IPS-20b (cell line): ENCODE measurements around the gene AMACR.

Experiments
- H3K27ac ChIP-seq: one replicate; pipeline ENCODE4 v1.5.1; 2013; ENCODE audit warnings: low read length
- H3K27me3 ChIP-seq: 2 replicates; pipeline ENCODE4 v1.6.1; 2013; ENCODE audit warnings: mild to moderate bottlenecking, low read length, inconsistent platforms; ENCODE audit not compliant: insufficient read depth
- H3K36me3 ChIP-seq: 2 replicates; pipeline ENCODE4 v1.6.1; 2013; ENCODE audit warnings: low read depth, mild to moderate bottlenecking, inconsistent platforms, low read length, moderate library complexity; ENCODE audit not compliant: insufficient read depth
- H3K4me1 ChIP-seq: 2 replicates; pipeline ENCODE4 v1.6.1; 2013; ENCODE audit warnings: mild to moderate bottlenecking, control low read depth, inconsistent platforms, low read length, moderate library complexity; ENCODE audit not compliant: insufficient read depth
- H3K4me3 ChIP-seq: 2 replicates; pipeline ENCODE4 v1.5.1; 2013; ENCODE audit warnings: mild to moderate bottlenecking, low read length, inconsistent platforms
- H3K9ac ChIP-seq: 2 replicates; pipeline ENCODE4 v1.6.1; 2013; ENCODE audit warnings: low read depth, mild to moderate bottlenecking, inconsistent platforms, low read length, moderate library complexity
- H3K9me3 ChIP-seq: 2 replicates; pipeline ENCODE4 v1.6.1; 2013; ENCODE audit warnings: mild to moderate bottlenecking, low read depth, low read length, inconsistent platforms; ENCODE audit not compliant: insufficient read depth

The AMACR gene

DNA sequence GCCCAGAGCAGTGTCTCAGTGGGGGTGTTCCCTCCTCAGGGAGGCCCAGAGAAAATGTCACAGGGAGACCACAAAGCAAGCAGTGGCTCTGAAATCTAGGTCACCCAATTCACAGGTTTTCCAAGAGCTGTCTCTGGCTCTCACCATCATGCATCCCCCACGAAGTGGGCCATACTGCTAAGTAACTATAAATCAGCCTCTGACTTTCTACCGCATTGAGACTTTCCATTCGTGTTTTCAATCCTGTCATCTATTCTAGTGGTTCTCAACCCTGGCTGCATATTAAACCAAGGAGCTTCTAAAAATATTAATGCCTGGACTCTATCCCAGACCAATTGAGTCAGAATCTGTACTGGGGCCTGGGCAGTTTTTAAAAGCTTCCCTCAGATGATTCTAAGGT is 37.2 kb upstream of the AMACR start:
- Histone ChIP-seq H3K9me3 (no peaks in the 10 kb centered on the region), H3K4me3 (no peak overlapping the region), H3K27me3 (no peaks in the 10 kb centered on the region), H3K9ac (no peak overlapping the region), H3K36me3 (no peaks in the 10 kb centered on the region), H3K4me1 (no peaks in the 10 kb centered on the region), H3K27ac (no peak overlapping the region)

DNA sequence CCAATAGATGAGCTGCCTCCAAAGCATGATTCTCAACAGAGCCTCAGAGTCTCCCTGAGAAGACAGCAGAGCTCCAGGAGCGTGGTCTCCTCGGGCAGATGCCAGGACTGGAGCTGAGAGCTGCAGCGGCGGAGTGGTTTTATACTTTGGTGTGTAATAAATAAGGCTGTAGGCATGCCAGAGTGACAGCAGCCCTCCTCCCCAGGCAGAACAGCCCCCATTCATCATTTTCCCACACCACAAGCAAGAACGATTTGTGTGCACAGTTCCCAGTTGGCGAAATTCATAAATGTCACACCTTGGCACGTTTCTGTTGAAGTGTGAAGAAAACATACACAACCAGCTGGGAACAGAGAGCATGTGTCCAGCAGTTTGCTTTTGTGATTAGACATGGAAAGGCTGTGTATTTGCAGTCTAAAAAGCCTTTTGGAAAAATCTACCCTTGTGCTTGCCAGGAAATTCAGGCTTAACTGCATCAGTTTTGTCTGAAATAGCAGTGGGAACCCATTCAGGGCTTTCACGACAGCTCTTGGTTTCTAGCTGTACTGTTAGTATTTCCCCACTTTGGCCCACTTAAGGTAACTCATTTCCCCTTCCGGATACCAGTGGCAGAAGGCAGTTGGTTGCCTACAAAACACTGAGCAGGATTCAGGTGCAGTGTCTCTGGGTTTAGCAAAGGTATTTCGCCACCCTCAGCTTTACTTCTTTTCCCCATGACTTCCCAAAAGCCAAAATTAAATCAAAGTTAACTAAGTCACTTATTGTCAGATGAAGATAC is 35.4 kb upstream of the AMACR start, which contains the start of gene C1QTNF3:
Gene C1QTNF3 (minus strand): TSS at position 115 of the 778 bp plus-strand sequence. CDS start 88 bp downstream, at position 27.
- Histone ChIP-seq H3K9me3 (no peaks in the 10 kb centered on the region), H3K27me3 (no peaks in the 10 kb centered on the region), H3K36me3 (no peaks in the 10 kb centered on the region), H3K27ac (no peak within 1 kb of the TSS), H3K9ac (no peak within 1 kb of the TSS), H3K4me1 (peaks cover 5% of the 10 kb centered on the region; the same call in 1 of the 2 replicates), H3K4me3 (no peak within 1 kb of the TSS)

- H3K4me3 ChIP-seq = no peak overlapping the region
- no peaks in the 10 kb centered on the region for H3K9me3 ChIP-seq
- H3K36me3 ChIP-seq = no peaks in the 10 kb centered on the region
- H3K27me3 ChIP-seq = no peaks in the 10 kb centered on the region
- H3K4me1 ChIP-seq = peaks cover 7% of the 10 kb centered on the region; the same call in 1 of the 2 replicates
- H3K27ac ChIP-seq = no peak overlapping the region
- no peak overlapping the region for H3K9ac ChIP-seq
Observed at GRCh38 chr5:34042321-34042720, 34.5 kb upstream of the AMACR start.

DNA sequence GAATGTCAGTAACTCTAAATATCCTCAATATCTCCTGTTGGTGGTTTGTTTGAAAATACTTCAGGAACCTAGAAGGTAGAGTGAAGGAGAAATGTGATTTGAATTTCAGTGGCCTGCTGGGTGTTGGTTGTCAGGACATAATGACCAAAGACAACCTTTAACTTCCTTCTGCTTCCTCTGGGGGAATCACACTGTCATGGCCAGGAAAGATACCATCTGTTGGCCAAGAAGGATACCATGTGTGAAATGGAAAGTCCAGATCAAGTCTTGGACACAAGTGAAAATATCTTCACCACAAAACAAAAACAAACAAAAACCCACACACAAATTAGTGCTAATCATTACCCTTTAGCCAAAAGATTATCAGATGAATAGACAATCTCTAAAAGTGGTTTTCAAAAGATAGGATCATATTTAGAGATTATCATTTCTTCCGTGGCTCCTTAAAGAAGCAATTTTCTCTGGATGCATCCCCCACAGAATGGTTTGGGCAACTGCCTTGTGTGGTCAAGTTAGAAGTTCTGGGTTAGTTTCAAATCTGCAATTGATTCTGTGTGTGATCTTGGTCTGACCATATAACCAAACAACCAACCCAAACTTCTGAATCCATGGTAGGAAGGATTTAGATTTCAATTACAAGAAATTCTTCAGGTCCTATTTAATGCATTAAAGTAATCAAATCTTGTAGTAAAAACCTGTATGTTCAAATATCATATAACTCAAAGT is 33.6 kb upstream of the AMACR start:
- Histone ChIP-seq H3K36me3 (no peaks in the 10 kb centered on the region), H3K4me3 (no peak overlapping the region), H3K9me3 (no peaks in the 10 kb centered on the region), H3K9ac (no peak overlapping the region), H3K27ac (no peak overlapping the region), H3K4me1 (peaks cover 7% of the 10 kb centered on the region; the same call in 1 of the 2 replicates), H3K27me3 (no peaks in the 10 kb centered on the region)

DNA sequence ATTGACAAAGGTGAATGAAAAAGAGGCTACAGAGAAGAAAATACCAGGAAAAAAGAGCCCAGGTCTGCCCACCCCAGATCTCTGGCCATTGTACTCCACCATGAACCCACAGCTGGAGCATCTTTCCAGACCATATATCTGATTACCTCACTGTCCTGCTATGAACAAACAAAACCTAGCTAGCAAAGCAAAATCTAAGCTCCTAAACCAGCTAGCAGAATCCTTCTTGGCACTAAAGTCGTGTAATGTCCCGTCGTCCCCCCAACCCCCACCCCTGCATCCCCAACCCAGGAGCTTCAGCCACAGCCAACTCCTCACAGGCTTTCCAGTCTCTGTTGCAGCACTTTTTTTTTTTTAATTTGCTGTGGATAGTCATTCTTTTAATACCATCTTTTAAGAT is 32.6 kb upstream of the AMACR start:
- no peak overlapping the region for H3K9ac ChIP-seq
- peaks cover 7% of the 10 kb centered on the region; the same call in 1 of the 2 replicates for H3K4me1 ChIP-seq
- H3K4me3 ChIP-seq = no peak overlapping the region
- H3K27ac ChIP-seq = no peak overlapping the region
- H3K36me3 ChIP-seq = no peaks in the 10 kb centered on the region
- no peaks in the 10 kb centered on the region for H3K27me3 ChIP-seq
- H3K9me3 ChIP-seq = no peaks in the 10 kb centered on the region

GRCh38 chr5:34039398-34040157 is 31.7 kb upstream of the AMACR start:
- H3K27ac ChIP-seq = no peak overlapping the region
- peaks cover 7% of the 10 kb centered on the region; the same call in 1 of the 2 replicates for H3K4me1 ChIP-seq
- no peaks in the 10 kb centered on the region for H3K36me3 ChIP-seq
- no peak overlapping the region for H3K4me3 ChIP-seq
- H3K9me3 ChIP-seq = no peaks in the 10 kb centered on the region
- H3K9ac ChIP-seq = no peak overlapping the region
- no peaks in the 10 kb centered on the region for H3K27me3 ChIP-seq

- H3K9me3 ChIP-seq = no peaks in the 10 kb centered on the region
- no peak overlapping the region for H3K9ac ChIP-seq
- H3K4me1 ChIP-seq = peaks cover 7% of the 10 kb centered on the region; the same call in 1 of the 2 replicates
- no peaks in the 10 kb centered on the region for H3K27me3 ChIP-seq
- H3K36me3 ChIP-seq = no peaks in the 10 kb centered on the region
- H3K4me3 ChIP-seq = no peak overlapping the region
- no peak overlapping the region for H3K27ac ChIP-seq
Observed at GRCh38 chr5:34038838-34039237, 31.0 kb upstream of the AMACR start.

DNA sequence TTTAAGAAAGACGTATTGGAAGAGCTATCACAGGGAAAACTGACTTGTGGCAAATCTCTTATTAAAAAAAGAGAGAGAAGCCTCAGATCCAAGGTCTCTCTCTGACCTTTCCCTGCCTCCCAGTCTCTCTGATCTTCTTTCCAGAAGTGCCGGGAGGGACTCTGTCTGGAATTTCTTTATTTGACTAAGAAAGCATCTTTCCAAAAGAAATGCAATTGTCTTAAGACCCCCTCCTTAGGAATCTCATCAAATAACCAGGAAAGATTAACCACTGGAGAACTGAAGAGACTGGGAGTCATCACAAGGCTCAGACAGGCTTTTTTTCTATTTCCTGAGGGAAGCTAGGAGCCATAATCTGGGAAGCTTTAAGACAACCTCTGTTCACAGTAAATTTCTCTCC is 30.5 kb upstream of the AMACR start:
- H3K27me3 ChIP-seq = no peaks in the 10 kb centered on the region
- no peaks in the 10 kb centered on the region for H3K36me3 ChIP-seq
- peaks cover 7% of the 10 kb centered on the region; the same call in 1 of the 2 replicates for H3K4me1 ChIP-seq
- H3K4me3 ChIP-seq = no peak overlapping the region
- no peak overlapping the region for H3K9ac ChIP-seq
- H3K27ac ChIP-seq = no peak overlapping the region
- H3K9me3 ChIP-seq = no peaks in the 10 kb centered on the region

GRCh38 chr5:34037726-34038125 is 29.9 kb upstream of the AMACR start:
- Histone ChIP-seq H3K4me3 (no peak overlapping the region), H3K9me3 (no peaks in the 10 kb centered on the region), H3K9ac (no peak overlapping the region), H3K27ac (no peak overlapping the region), H3K27me3 (no peaks in the 10 kb centered on the region), H3K4me1 (peaks cover 7% of the 10 kb centered on the region; the same call in 1 of the 2 replicates), H3K36me3 (no peaks in the 10 kb centered on the region)

DNA sequence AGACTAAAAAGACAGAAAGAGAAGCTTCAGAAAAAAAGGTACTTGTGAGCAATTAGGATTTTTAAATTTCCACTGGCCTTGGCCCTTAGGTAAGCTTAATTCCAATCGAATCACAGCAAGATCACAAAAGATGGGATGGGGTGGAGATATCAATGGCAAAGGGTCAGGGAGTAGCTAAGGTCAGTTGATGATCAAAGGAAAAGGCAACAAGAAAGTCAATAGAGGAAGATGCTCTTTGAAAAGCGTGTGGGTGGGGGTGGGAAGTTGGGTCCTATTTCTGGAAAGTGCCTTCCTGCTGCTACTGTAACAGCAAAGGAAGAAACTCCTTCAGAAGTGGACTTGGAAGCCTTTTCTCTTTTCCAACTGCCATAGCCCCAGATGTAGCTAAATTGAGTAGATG is 27.9 kb upstream of the AMACR start:
- H3K36me3 ChIP-seq = no peaks in the 10 kb centered on the region
- no peak overlapping the region for H3K4me3 ChIP-seq
- H3K9ac ChIP-seq = no peak overlapping the region
- H3K27ac ChIP-seq = no peak overlapping the region
- H3K4me1 ChIP-seq = peaks cover 7% of the 10 kb centered on the region; the same call in 1 of the 2 replicates
- no peaks in the 10 kb centered on the region for H3K9me3 ChIP-seq
- no peaks in the 10 kb centered on the region for H3K27me3 ChIP-seq

DNA sequence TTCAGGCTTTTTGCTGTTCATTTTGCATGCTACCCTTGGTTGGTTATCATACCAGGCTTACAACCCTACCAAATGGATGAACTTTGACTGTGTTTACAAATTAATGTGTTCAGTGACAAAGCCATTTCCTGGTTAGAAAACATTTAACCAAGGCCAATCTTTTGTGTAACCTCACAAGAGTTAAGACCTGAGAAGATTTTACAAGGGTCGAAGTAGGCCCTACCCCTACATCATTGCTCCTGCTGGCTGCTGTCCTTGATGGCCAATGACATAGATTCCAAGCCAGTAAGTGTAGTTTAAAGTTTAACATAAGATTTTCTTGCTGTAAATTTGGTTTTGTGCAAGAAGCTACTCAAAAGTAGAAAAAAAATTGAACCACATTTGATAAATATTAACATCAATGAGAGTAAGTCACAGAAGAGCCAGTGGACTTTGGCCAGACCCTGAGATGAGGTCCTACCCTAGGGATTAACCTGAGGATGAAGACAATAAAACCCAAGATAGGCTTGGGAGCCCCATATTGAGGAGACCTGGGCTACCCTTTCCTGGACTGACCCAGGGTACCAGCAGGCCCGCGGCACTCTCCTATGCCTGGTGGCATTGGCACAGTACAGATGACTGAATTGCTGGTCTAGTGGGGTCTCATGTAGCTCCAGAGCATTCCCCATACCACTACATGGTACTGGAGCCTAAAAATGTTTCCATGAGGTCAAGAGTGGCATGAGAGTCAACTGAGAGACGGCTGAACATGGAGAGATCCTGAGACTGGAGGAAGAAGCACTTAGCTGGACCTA is 26.9 kb upstream of the AMACR start:
- no peak overlapping the region for H3K4me3 ChIP-seq

More for the DNA sequence above, 26.9 kb upstream of the AMACR start:
- Histone ChIP-seq H3K9ac (no peak overlapping the region), H3K27me3 (no peaks in the 10 kb centered on the region), H3K36me3 (no peaks in the 10 kb centered on the region), H3K9me3 (no peaks in the 10 kb centered on the region), H3K27ac (no peak overlapping the region), H3K4me1 (peaks cover 7% of the 10 kb centered on the region; the same call in 1 of the 2 replicates)
